H9 (cell line): ENCODE results near the gene ZNF660. TPM values are rescaled to one million over a fixed set of nuclear protein-coding genes. Genes with fewer than 3 reads are reported as not detected.
"Not testable (repeated sequence)": the region's sequence is repeated elsewhere in the genome, so short reads cannot be mapped to it uniquely, and the experiment has no call there.

ENCODE experiments used
- DNase-seq: peaks from one replicate; pipeline ENCODE4 v3.0.0-alpha.2; 2017
- H2AFZ ChIP-seq: one replicate; pipeline ENCODE4 v1.6.1; 2013; ENCODE audit warnings: mild to moderate bottlenecking, low read length, control low read depth, moderate library complexity
- H2AK5ac ChIP-seq: 2 replicates; pipeline ENCODE4 v1.6.1; 2013; ENCODE audit warnings: low read length, control low read depth, mixed read lengths; ENCODE audit not compliant: insufficient read length
- H2BK120ac ChIP-seq: one replicate; pipeline ENCODE4 v1.6.1; 2013; ENCODE audit warnings: low read depth, mild to moderate bottlenecking, low read length, control low read depth, inconsistent platforms; ENCODE audit not compliant: poor library complexity, severe bottlenecking
- H2BK12ac ChIP-seq: 2 replicates; pipeline ENCODE4 v1.6.1; 2013; ENCODE audit warnings: low read length, control low read depth, mixed read lengths, low read depth; ENCODE audit not compliant: insufficient read length
- H2BK15ac ChIP-seq: 2 replicates; pipeline ENCODE4 v1.6.1; 2013; ENCODE audit warnings: low read depth, low read length, control low read depth
- H2BK20ac ChIP-seq: one replicate; pipeline ENCODE4 v1.6.1; 2013; ENCODE audit warnings: low read depth, mild to moderate bottlenecking, low read length, control low read depth, inconsistent platforms; ENCODE audit not compliant: poor library complexity, severe bottlenecking
- H2BK5ac ChIP-seq: 2 replicates; pipeline ENCODE4 v1.6.1; 2013; ENCODE audit warnings: low read length, control low read depth, mixed read lengths; ENCODE audit not compliant: insufficient read length
- H3K14ac ChIP-seq: 2 replicates; pipeline ENCODE4 v1.6.1; 2013; ENCODE audit warnings: low read length, control low read depth; ENCODE audit not compliant: insufficient read depth
- H3K18ac ChIP-seq: 2 replicates; pipeline ENCODE4 v1.6.1; 2013; ENCODE audit warnings: low read depth, mild to moderate bottlenecking, mixed read lengths, low read length, control low read depth; ENCODE audit not compliant: insufficient read length
- H3K23ac ChIP-seq: 2 replicates; pipeline ENCODE4 v1.6.1; 2013; ENCODE audit warnings: low read length, control low read depth, mixed read lengths, low read depth; ENCODE audit not compliant: insufficient read length
- H3K23me2 ChIP-seq: 2 replicates; pipeline ENCODE4 v1.6.1; 2013; ENCODE audit warnings: low read depth, mild to moderate bottlenecking, mixed read lengths, low read length, control low read depth; ENCODE audit not compliant: insufficient read length, poor library complexity, severe bottlenecking
- H3K27ac ChIP-seq: 2 replicates; pipeline ENCODE4 v1.5.1; 2013; ENCODE audit warnings: low read length, control low read depth, mixed read lengths, low read depth; ENCODE audit not compliant: insufficient read length
- H3K27me3 ChIP-seq: 2 replicates; pipeline ENCODE4 v1.6.1; 2013; ENCODE audit warnings: low read length, control low read depth, inconsistent platforms; ENCODE audit not compliant: insufficient read depth
- H3K4ac ChIP-seq: 2 replicates; pipeline ENCODE4 v1.6.1; 2013; ENCODE audit warnings: low read depth, mild to moderate bottlenecking, control low read depth, inconsistent platforms, low read length, moderate library complexity
- H3K4me1 ChIP-seq: 2 replicates; pipeline ENCODE4 v1.6.1; 2013; ENCODE audit warnings: low read length, control low read depth, inconsistent platforms; ENCODE audit not compliant: insufficient read depth
- H3K4me2 ChIP-seq: 2 replicates; pipeline ENCODE4 v1.6.1; 2013; ENCODE audit warnings: low read length, control low read depth, mixed read lengths; ENCODE audit not compliant: insufficient read length, insufficient read depth
- H3K56ac ChIP-seq: 2 replicates; pipeline ENCODE4 v1.6.1; 2013; ENCODE audit warnings: low read depth, mild to moderate bottlenecking, mixed read lengths, low read length, control low read depth; ENCODE audit not compliant: insufficient read length
- H3K79me1 ChIP-seq: 2 replicates; pipeline ENCODE4 v1.6.1; 2013; ENCODE audit warnings: low read depth, mild to moderate bottlenecking, moderate library complexity, low read length, control low read depth, inconsistent platforms; ENCODE audit not compliant: insufficient read depth, poor library complexity, severe bottlenecking
- H3K79me2 ChIP-seq: 2 replicates; pipeline ENCODE4 v1.6.1; 2013; ENCODE audit warnings: low read length, control low read depth, inconsistent platforms; ENCODE audit not compliant: insufficient read depth
- H3K9ac ChIP-seq: 2 replicates; pipeline ENCODE4 v1.6.1; 2013; ENCODE audit warnings: low read length, control low read depth, mixed read lengths; ENCODE audit not compliant: insufficient read length; ENCODE audit errors: extremely low read depth
- H3K9me3 ChIP-seq: one replicate; pipeline ENCODE4 v1.6.1; 2013; ENCODE audit warnings: low read depth, low read length, inconsistent platforms; ENCODE audit not compliant: control insufficient read depth
- H3T11ph ChIP-seq: one replicate; pipeline ENCODE4 v1.6.1; 2013; ENCODE audit warnings: mild to moderate bottlenecking, low read length, control low read depth, inconsistent platforms
- H4K20me1 ChIP-seq: one replicate; pipeline ENCODE4 v1.6.1; 2013; ENCODE audit not compliant: control insufficient read depth, insufficient read length, insufficient read depth
- H4K5ac ChIP-seq: 2 replicates; pipeline ENCODE4 v1.6.1; 2013; ENCODE audit warnings: low read depth, mild to moderate bottlenecking, mixed read lengths, low read length, control low read depth; ENCODE audit not compliant: insufficient read length
- H4K8ac ChIP-seq: replicated peaks from 2 replicates; pipeline ENCODE4 v1.6.1; 2013; ENCODE audit warnings: low read length, control low read depth, mixed read lengths, low read depth; ENCODE audit not compliant: insufficient read length
- H4K91ac ChIP-seq: 2 replicates; pipeline ENCODE4 v1.6.1; 2013; ENCODE audit warnings: low read depth, mild to moderate bottlenecking, moderate library complexity, mixed read lengths, low read length, control low read depth; ENCODE audit not compliant: insufficient read length
- H3K27ac Mint-ChIP-seq, 3 experiments: 2 replicates in 2 of 3; 3 replicates in 1 of 3; pipeline ENCODE4 v1.8.0; 2020 to 2021; ENCODE audit warnings: mixed read lengths in 3 of 3, mild to moderate bottlenecking in 1 of 3, moderate library complexity in 1 of 3
- H3K27me3 Mint-ChIP-seq: 2 replicates; pipeline ENCODE4 v1.8.0; 2021; ENCODE audit warnings: low read depth, mild to moderate bottlenecking, moderate library complexity, mixed read lengths
- H3K36me3 Mint-ChIP-seq, 3 experiments: 2 replicates in 2 of 3; 3 replicates in 1 of 3; pipeline ENCODE4 v1.8.0; 2020 to 2021; ENCODE audit warnings: low read depth in 3 of 3, mixed read lengths in 3 of 3; ENCODE audit not compliant: insufficient read depth in 1 of 3
- H3K4me1 Mint-ChIP-seq, 2 experiments: 2 replicates each; pipeline ENCODE4 v1.8.0; 2020; ENCODE audit warnings: mixed read lengths in 2 of 2
- H3K4me3 Mint-ChIP-seq, 2 experiments: 2 replicates in 1 of 2; 3 replicates in 1 of 2; pipeline ENCODE4 v1.8.0; 2020 to 2021; ENCODE audit warnings: mild to moderate bottlenecking in 2 of 2, mixed read lengths in 2 of 2, moderate library complexity in 1 of 2
- H3K9me3 Mint-ChIP-seq, 2 experiments: 2 replicates in 1 of 2; 3 replicates in 1 of 2; pipeline ENCODE4 v1.8.0; 2020; ENCODE audit warnings: mild to moderate bottlenecking in 2 of 2, mixed read lengths in 2 of 2, moderate library complexity in 1 of 2
- WGBS: extraction: QIAGEN DNeasy Blood & Tissue Kit; methylation state at CpG from one replicate; pipeline ENCODE4 v1.1.7; 2013; ENCODE audit warnings: missing lambda C conversion rate, low lambda C conversion rate, mixed read lengths; ENCODE audit not compliant: insufficient read length; ENCODE audit errors: extremely low coverage; 5-methylcytosine and 5-hydroxymethylcytosine counted together
- total RNA-seq: library from RNA; stranded (reverse); gene quantifications from 2 replicates; pipeline ENCODE4 v1.2.1, GENCODE V29; 2021
- TF ChIP-seq, protein P1 (sequence below): fragments of 200-600 bp; sonication (generic); conservative IDR thresholded peaks from 3 replicates; pipeline ENCODE4 v1.8.0; 2021; ENCODE audit warnings: antibody characterized with exemption, mild to moderate bottlenecking

The ZNF660 gene
- total RNA-seq, 1 experiment from 2014 or later: 18.7 TPM

- Histone ChIP-seq H3K23me2 (no peaks in the 10 kb centered on the region), H2BK12ac (no peak overlapping the region), H4K5ac (no peak overlapping the region), H3T11ph (no peak overlapping the region), H3K27ac (no peak overlapping the region), H2BK5ac (no peak overlapping the region), H3K4me1 (no peaks in the 10 kb centered on the region), H3K14ac (no peak overlapping the region), H3K79me1 (no peaks in the 10 kb centered on the region), H4K8ac (no peak overlapping the region), H3K4ac (no peak overlapping the region), H3K27me3 (no peaks in the 10 kb centered on the region), H3K56ac (no peak overlapping the region), H3K18ac (no peak overlapping the region), H2BK120ac (no peak overlapping the region), H3K23ac (no peak overlapping the region), H3K9ac (no peak overlapping the region), H4K91ac (no peak overlapping the region), H2BK15ac (no peak overlapping the region), H3K4me2 (no peak overlapping the region), H3K9me3 (no peaks in the 10 kb centered on the region), H4K20me1 (no peaks in the 10 kb centered on the region), H2AFZ (no peak overlapping the region), H2BK20ac (no peak overlapping the region), H2AK5ac (no peak overlapping the region), H3K79me2 (no peaks in the 10 kb centered on the region)
- H3K4me1 Mint-ChIP-seq: peaks cover 0 to 7% of the 10 kb centered on the region in 2 experiments; a peak in 2 of 4 replicates
- no peaks in the 10 kb centered on the region; a peak in 2 of 5 replicates for H3K9me3 Mint-ChIP-seq
- no CpG with 5 or more reads among the region's 1 CpG for WGBS
- no peaks in the 10 kb centered on the region for H3K36me3 Mint-ChIP-seq
- TF ChIP-seq, protein P1, sequence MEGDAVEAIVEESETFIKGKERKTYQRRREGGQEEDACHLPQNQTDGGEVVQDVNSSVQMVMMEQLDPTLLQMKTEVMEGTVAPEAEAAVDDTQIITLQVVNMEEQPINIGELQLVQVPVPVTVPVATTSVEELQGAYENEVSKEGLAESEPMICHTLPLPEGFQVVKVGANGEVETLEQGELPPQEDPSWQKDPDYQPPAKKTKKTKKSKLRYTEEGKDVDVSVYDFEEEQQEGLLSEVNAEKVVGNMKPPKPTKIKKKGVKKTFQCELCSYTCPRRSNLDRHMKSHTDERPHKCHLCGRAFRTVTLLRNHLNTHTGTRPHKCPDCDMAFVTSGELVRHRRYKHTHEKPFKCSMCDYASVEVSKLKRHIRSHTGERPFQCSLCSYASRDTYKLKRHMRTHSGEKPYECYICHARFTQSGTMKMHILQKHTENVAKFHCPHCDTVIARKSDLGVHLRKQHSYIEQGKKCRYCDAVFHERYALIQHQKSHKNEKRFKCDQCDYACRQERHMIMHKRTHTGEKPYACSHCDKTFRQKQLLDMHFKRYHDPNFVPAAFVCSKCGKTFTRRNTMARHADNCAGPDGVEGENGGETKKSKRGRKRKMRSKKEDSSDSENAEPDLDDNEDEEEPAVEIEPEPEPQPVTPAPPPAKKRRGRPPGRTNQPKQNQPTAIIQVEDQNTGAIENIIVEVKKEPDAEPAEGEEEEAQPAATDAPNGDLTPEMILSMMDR: no peak
- peaks cover 34% of the 10 kb centered on the region for H3K27me3 Mint-ChIP-seq
- H3K27ac Mint-ChIP-seq: no peak overlapping the region
- no peak for DNase-seq
- no peak overlapping the region for H3K4me3 Mint-ChIP-seq
Measured at GRCh38 chr3:44535364-44535763, 49.4 kb upstream of the ZNF660 start.

GRCh38 chr3:44544811-44545210, 40.0 kb upstream of the ZNF660 start:
- H3K18ac ChIP-seq, H3K4me3 Mint-ChIP-seq, DNase-seq, H3K14ac ChIP-seq, H3T11ph ChIP-seq, H3K4me1 Mint-ChIP-seq, H3K79me1 ChIP-seq, H2BK15ac ChIP-seq, H4K20me1 ChIP-seq, H3K56ac ChIP-seq, H3K4me2 ChIP-seq, H2AFZ ChIP-seq, H4K91ac ChIP-seq, H3K4me1 ChIP-seq, H3K27ac Mint-ChIP-seq, H3K9me3 ChIP-seq, H2BK12ac ChIP-seq, H3K9ac ChIP-seq, H4K8ac ChIP-seq, H3K27me3 ChIP-seq, H3K36me3 Mint-ChIP-seq, H2BK120ac ChIP-seq, H3K9me3 Mint-ChIP-seq, H3K79me2 ChIP-seq, H3K4ac ChIP-seq, H2AK5ac ChIP-seq, H3K23ac ChIP-seq, H4K5ac ChIP-seq, H3K27ac ChIP-seq, H3K23me2 ChIP-seq, H2BK5ac ChIP-seq, H2BK20ac ChIP-seq: not testable (repeated sequence)
- WGBS: no CpG with 5 or more reads among the region's 1 CpG
- H3K27me3 Mint-ChIP-seq: peaks cover 45% of the 10 kb centered on the region
